Hypothalamus (tissue), 51 donors: Measurements from ENCODE around the gene ATP11A.
"Not testable (repeated sequence)": the region's sequence is repeated elsewhere in the genome, so short reads cannot be mapped to it uniquely, and the experiment has no call there.

Experiments used
- DNase-seq, 51 donors: peaks; one replicate each; lab custom pipeline; 2025; lab: John Stamatoyannopoulos, UW

The ATP11A gene

GRCh38 chr13:112669881-112670499 is 19.8 kb upstream of the ATP11A start:
- no peak for DNase-seq

- no peak for DNase-seq
Measured at GRCh38 chr13:112670864-112671263, 19.0 kb upstream of the ATP11A start.

GRCh38 chr13:112671359-112671758 is 18.5 kb upstream of the ATP11A start:
- DNase-seq: no peak

GRCh38 chr13:112672651-112673284 is 17.1 kb upstream of the ATP11A start:
- no peak for DNase-seq

GRCh38 chr13:112674412-112675365 is 15.1 kb upstream of the ATP11A start:
- DNase-seq: no peak

GRCh38 chr13:112675366-112675756 is 14.5 kb upstream of the ATP11A start:
- no peak for DNase-seq

GRCh38 chr13:112677421-112677962 is 12.3 kb upstream of the ATP11A start:
- DNase-seq: not testable (repeated sequence)

- no peak for DNase-seq
Measured at GRCh38 chr13:112679381-112679780, 10.5 kb upstream of the ATP11A start.

- no peak for DNase-seq
Measured at GRCh38 chr13:112679932-112680677, 9.7 kb upstream of the ATP11A start.

GRCh38 chr13:112680741-112681360 is 9.0 kb upstream of the ATP11A start:
- DNase-seq: no peak

- no peak for DNase-seq
Measured at GRCh38 chr13:112683581-112683980, 6.3 kb upstream of the ATP11A start.

- DNase-seq: no peak
Measured at GRCh38 chr13:112684071-112684845, 5.6 kb upstream of the ATP11A start.

GRCh38 chr13:112685189-112685805 is 4.5 kb upstream of the ATP11A start:
- not testable (repeated sequence) for DNase-seq

- DNase-seq: no peak
Measured at GRCh38 chr13:112685896-112686295, 3.9 kb upstream of the ATP11A start.

- DNase-seq: no peak
Measured at GRCh38 chr13:112686364-112686763, 3.5 kb upstream of the ATP11A start.

GRCh38 chr13:112686987-112687386 is 2.9 kb upstream of the ATP11A start:
- no peak for DNase-seq

- no peak for DNase-seq
Measured at GRCh38 chr13:112687836-112688559, 1.8 kb upstream of the ATP11A start.
